MM.1S (cell line): ENCODE measurements around the gene EIF4E.
"Not testable (repeated sequence)": the region's sequence is repeated elsewhere in the genome, so short reads cannot be mapped to it uniquely, and the experiment has no call there.

Experiments used
- DNase-seq: peaks from one replicate; pipeline ENCODE4 v3.0.0-alpha.2; 2015
- H2AFZ ChIP-seq: fragments of 300-600 bp; sonication (generic); 2 replicates; pipeline ENCODE4 v1.6.0; 2016; ENCODE audit warnings: antibody characterized with exemption, low read length
- H3F3A ChIP-seq: fragments of 300-600 bp; sonication (generic); 2 replicates; pipeline ENCODE4 v1.6.1; 2016; ENCODE audit warnings: mild to moderate bottlenecking, antibody characterized with exemption, low read length, moderate library complexity, mixed read lengths; ENCODE audit not compliant: insufficient read depth
- H3K27ac ChIP-seq: fragments of 300-600 bp; sonication (generic); 2 replicates; pipeline ENCODE4 v1.5.1; 2016; ENCODE audit warnings: mild to moderate bottlenecking, low read length
- H3K27me3 ChIP-seq: fragments of 300-600 bp; sonication (generic); replicated peaks from 2 replicates; pipeline ENCODE4 v1.6.0; 2016; ENCODE audit warnings: low read length; ENCODE audit not compliant: insufficient read depth
- H3K36me3 ChIP-seq: fragments of 300-600 bp; sonication (generic); replicated peaks from 2 replicates; pipeline ENCODE4 v1.6.1; 2016; ENCODE audit warnings: mild to moderate bottlenecking, low read length, mixed read lengths; ENCODE audit not compliant: insufficient read depth
- H3K4me1 ChIP-seq: fragments of 300-600 bp; sonication (generic); 2 replicates; pipeline ENCODE4 v1.6.1; 2016; ENCODE audit warnings: low read length, mixed read lengths
- H3K4me2 ChIP-seq: fragments of 300-600 bp; sonication (generic); 2 replicates; pipeline ENCODE4 v1.6.0; 2016; ENCODE audit warnings: low read depth, low read length
- H3K4me3 ChIP-seq: fragments of 300-600 bp; sonication (generic); 2 replicates; pipeline ENCODE4 v1.5.1; 2016; ENCODE audit warnings: low read length, mixed read lengths
- H3K79me2 ChIP-seq: fragments of 300-600 bp; sonication (generic); 2 replicates; pipeline ENCODE4 v1.6.1; 2016; ENCODE audit warnings: mixed run types, low read length, mixed read lengths
- H3K9ac ChIP-seq: fragments of 300-600 bp; sonication (generic); 2 replicates; pipeline ENCODE4 v1.6.1; 2016; ENCODE audit warnings: low read length, mixed read lengths
- H3K9me2 ChIP-seq: fragments of 300-600 bp; sonication (generic); replicated peaks from 2 replicates; pipeline ENCODE4 v1.6.1; 2016; ENCODE audit warnings: mild to moderate bottlenecking, low read length, mixed read lengths; ENCODE audit not compliant: insufficient read depth
- H3K9me3 ChIP-seq: fragments of 300-600 bp; sonication (generic); replicated peaks from 2 replicates; pipeline ENCODE4 v1.6.1; 2016; ENCODE audit warnings: mild to moderate bottlenecking, low read length, mixed read lengths; ENCODE audit not compliant: insufficient read depth
- H4K20me1 ChIP-seq: fragments of 300-600 bp; sonication (generic); 2 replicates; pipeline ENCODE4 v1.6.1; 2016; ENCODE audit warnings: mild to moderate bottlenecking, low read length, moderate library complexity, mixed read lengths; ENCODE audit not compliant: insufficient read depth
- EZH2 ChIP-seq: fragments of 300-600 bp; sonication (generic); optimal IDR thresholded peaks from 2 replicates; pipeline ENCODE3; 2017; ENCODE audit warnings: low read depth, mild to moderate bottlenecking, antibody characterized with exemption, low read length, mixed read lengths
- EZH2phosphoT487 ChIP-seq: fragments of 300-600 bp; sonication (generic); IDR thresholded peaks from 2 replicates; pipeline ENCODE4 v1.6.1; 2018; ENCODE audit warnings: antibody characterized with exemption, low read length
- TF ChIP-seq, protein P1 (sequence below): fragments of 300-600 bp; sonication (generic); IDR thresholded peaks from 2 replicates; pipeline ENCODE4 v1.5.1; 2016; ENCODE audit warnings: antibody characterized with exemption, low read length, mixed read lengths

The EIF4E gene

GRCh38 chr4:98873059-98873458 is 55.9 kb downstream of the EIF4E start:
- Histone ChIP-seq H3K27me3 (no peaks in the 10 kb centered on the region), H2AFZ (no peak overlapping the region), H3K9me2 (no peaks in the 10 kb centered on the region), H3K27ac (no peak overlapping the region), H3K36me3 (no peaks in the 10 kb centered on the region), H4K20me1 (no peaks in the 10 kb centered on the region), H3K9ac (no peak overlapping the region), H3K9me3 (no peaks in the 10 kb centered on the region), H3K79me2 (no peaks in the 10 kb centered on the region), H3K4me2 (no peak overlapping the region), H3F3A (no peaks in the 10 kb centered on the region), H3K4me1 (no peaks in the 10 kb centered on the region; the same call in 1 of the 2 replicates), H3K4me3 (no peak overlapping the region)
- DNase-seq, result no peak
- TF ChIP-seq EZH2 (no peak), EZH2phosphoT487 (no peak)
- TF ChIP-seq, protein P1, sequence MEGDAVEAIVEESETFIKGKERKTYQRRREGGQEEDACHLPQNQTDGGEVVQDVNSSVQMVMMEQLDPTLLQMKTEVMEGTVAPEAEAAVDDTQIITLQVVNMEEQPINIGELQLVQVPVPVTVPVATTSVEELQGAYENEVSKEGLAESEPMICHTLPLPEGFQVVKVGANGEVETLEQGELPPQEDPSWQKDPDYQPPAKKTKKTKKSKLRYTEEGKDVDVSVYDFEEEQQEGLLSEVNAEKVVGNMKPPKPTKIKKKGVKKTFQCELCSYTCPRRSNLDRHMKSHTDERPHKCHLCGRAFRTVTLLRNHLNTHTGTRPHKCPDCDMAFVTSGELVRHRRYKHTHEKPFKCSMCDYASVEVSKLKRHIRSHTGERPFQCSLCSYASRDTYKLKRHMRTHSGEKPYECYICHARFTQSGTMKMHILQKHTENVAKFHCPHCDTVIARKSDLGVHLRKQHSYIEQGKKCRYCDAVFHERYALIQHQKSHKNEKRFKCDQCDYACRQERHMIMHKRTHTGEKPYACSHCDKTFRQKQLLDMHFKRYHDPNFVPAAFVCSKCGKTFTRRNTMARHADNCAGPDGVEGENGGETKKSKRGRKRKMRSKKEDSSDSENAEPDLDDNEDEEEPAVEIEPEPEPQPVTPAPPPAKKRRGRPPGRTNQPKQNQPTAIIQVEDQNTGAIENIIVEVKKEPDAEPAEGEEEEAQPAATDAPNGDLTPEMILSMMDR, result no peak

DNA sequence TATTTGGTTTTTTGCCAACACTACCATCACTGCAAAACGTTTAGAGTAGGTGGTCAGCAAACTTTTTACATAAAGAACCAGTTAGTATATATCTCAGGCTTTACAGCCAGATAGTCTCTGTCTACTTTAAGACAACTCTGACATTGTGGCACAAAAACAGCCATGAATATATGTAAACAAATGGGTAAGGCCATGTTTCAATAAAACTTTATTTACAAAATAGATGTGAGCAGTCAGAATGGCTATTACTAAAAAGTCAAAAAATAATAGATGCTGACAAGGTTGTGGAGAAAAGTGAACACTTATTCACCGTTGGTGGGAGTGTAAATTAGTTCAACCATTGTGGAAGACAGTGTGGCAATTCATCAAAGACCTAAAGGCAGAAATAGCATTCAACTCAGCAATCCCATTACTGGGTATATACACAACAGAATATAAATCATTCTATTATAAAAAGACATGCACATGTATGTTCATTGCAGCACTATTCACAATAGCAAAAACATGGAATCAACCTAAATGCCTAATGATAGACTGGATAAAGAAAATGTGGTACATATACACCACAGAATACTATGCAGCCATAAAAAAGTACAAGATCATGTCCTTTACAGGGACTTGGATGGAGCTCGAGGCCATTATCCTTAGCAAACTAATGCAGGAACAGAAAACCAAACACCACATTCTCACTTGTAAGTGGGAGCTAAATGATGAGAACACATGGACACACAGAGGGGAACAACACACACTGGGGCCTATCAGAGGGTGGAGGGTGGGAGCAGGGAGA is 56.6 kb downstream of the EIF4E start:
- H3K9me2 ChIP-seq, H3K36me3 ChIP-seq, H3K9ac ChIP-seq, DNase-seq, H3K4me1 ChIP-seq, H3K27me3 ChIP-seq, H2AFZ ChIP-seq, H3K27ac ChIP-seq, H4K20me1 ChIP-seq, H3K9me3 ChIP-seq, H3K79me2 ChIP-seq, H3K4me2 ChIP-seq, H3K4me3 ChIP-seq, H3F3A ChIP-seq: not testable (repeated sequence)

DNA sequence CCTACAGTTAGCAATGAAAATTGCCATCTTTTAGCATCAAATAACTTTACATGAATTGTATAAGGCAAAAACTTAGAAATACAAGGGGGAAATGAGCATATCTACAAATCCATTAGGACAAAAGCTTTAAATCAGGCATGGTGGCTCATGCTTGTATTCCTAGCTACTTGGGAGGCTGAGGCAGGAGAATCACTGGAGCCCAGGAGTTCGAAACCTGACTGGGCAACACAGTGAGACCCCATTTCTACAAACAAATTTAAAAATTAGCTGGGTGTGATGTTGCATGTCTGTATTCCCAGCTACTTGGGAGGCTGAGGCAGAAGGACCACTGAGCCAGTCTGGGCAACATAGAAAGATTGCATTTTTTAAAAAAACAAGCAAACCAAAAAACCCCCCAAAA is 61.3 kb downstream of the EIF4E start:
- Histone ChIP-seq H3K27me3 (no peaks in the 10 kb centered on the region), H3K79me2 (no peaks in the 10 kb centered on the region), H3K4me2 (no peak overlapping the region), H3K4me1 (no peaks in the 10 kb centered on the region), H3K4me3 (no peak overlapping the region), H2AFZ (no peak overlapping the region), H3K9me2 (no peaks in the 10 kb centered on the region), H3K9me3 (no peaks in the 10 kb centered on the region), H3K9ac (no peak overlapping the region), H3F3A (no peaks in the 10 kb centered on the region), H4K20me1 (no peaks in the 10 kb centered on the region), H3K36me3 (no peaks in the 10 kb centered on the region), H3K27ac (no peak overlapping the region)
- TF ChIP-seq EZH2phosphoT487 (no peak), EZH2 (no peak)
- TF ChIP-seq, protein P1, result no peak
- no peak for DNase-seq

DNA sequence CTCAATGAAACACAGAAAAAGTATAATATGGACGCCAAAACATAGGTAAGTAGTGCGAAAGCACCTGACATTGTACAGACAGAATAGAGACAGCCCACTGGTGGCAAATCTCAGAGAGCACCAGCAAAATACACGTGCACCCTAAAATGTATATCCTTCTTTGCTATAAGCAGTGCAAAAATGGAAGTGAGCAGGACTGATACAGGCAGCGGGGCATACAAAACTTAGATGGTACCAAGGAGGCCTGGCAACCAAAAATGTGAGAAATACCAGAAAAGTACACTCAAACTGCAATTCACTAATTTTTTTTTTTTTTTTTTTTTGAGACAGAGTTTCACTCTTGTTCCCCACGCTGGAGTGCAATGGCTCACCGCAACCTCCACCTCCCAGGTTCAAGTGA is 63.9 kb downstream of the EIF4E start:
- Histone ChIP-seq H3K4me2 (no peak overlapping the region), H3K9ac (no peak overlapping the region), H3K79me2 (no peaks in the 10 kb centered on the region), H3K9me2 (no peaks in the 10 kb centered on the region), H3K36me3 (no peaks in the 10 kb centered on the region), H3K9me3 (no peaks in the 10 kb centered on the region), H2AFZ (no peak overlapping the region), H3K27me3 (no peaks in the 10 kb centered on the region), H3K4me3 (no peak overlapping the region), H3K27ac (no peak overlapping the region), H4K20me1 (no peaks in the 10 kb centered on the region), H3F3A (no peaks in the 10 kb centered on the region), H3K4me1 (no peaks in the 10 kb centered on the region)
- DNase-seq, result no peak
- TF ChIP-seq EZH2phosphoT487 (no peak), EZH2 (no peak)
- TF ChIP-seq, protein P1, result no peak
